ENCODE data around the gene TNFRSF14.

The TNFRSF14 gene

DNA sequence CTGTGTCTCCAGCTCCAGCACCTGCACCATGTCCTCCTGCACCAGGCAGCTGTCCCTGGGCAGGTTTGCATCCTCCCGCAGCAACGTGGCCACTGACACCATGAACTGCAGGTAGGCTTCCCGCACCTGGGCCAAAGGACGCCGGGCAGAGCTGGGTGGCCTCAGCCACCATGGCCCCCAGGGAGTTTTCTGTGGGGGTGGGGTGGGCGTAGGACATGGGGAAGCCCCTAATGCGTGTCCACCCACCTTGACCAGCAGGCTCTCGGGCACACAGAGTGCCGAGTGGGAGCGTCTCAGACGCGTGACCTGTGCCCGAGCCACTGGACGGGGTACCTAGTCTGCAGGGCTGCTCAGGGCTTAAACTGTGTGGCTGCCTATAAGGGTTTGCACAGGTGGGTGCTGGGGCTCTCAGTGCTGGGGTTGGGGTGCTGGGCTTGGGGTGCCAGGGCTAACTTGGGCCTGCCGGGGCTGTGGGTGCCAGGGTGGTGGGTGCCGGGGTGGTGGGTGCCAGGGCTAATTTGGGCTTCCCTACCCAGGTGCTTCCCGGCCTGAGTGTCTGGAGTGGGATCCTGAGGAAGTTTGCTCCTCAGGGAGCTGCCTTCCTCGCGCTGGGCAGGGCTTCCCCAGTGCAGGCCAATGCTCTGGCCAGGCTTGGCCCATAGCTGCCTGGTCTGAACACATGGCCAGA is 48.1 kb downstream of the TNFRSF14 start:
- DNase-seq, result no peak

DNA sequence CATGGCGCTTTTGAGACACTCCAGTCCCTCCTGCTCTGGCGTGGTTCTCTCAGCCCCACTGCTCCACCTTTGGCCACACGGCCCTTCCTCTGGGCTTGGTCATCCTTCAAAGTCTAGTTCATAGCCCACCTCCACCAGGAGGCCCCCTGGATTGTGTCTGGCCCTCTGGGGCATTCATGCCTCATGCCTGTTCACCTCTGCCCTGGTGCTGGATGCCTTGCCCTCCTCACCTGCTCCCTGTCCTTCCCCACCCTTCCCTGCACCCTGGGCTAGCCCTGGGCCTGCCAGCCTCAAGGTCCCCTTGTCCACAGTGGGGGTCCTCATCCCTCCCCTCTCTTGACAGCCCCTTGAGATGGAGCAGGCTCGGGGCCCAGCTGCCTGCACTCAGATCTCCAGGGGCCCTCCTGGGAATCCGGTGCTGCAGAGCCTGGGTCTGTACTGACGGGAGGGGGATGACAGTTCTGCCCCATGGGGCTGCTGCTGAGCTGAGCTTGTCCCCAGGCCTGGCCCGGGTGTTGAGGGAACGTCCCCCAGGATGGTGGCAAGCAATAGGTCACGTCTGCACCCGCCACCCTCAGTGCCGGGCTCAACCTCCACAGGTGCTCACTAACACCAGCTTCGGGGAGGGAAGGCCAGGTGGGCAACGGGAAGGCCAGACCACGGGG is 48.8 kb downstream of the TNFRSF14 start:
- DNase-seq, result no peak

DNA sequence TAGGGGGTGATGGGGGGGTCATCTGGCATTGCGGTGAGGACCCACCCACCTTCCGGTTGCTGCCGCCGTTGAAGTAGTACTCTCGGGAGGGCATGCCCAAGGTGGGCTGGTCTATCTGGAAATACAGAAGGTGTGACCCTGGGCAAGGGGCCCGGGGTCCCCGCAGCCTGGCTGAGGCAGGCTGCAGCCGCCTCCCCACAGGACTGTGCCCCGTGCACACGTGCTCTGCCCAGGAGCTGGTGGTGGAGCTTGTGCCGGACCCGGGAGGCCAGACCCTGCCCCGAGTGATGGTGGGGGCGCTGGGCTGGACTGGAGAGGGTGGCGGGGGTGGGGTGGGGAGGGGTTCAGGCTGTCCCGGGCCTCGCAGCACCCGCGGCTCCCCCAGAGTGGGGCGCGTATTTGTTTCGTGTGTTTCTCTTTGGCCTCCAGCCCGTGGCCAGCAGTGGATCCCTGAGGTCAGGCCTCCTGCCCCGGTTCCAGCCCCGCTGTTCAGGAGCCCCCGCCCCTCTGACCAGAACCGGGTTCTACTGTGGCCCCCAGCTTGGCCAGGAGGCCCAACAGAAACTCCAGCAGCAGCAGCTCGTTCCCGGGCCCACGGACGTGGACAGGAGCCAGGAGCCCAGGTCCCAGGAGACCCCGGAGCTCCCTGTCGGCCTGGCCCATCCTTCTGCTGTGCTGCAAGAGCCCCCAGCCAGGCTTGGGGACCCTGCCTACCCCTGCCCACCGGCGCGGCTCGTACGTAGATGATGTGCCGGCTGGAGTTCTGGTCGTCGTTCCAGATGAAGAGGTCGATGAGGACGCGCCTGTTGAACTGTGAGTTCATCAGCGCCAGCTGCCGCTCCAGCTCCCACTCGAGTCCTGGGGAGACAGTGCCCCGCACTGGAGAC is 49.6 kb downstream of the TNFRSF14 start:
- DNase-seq, result no peak

DNA sequence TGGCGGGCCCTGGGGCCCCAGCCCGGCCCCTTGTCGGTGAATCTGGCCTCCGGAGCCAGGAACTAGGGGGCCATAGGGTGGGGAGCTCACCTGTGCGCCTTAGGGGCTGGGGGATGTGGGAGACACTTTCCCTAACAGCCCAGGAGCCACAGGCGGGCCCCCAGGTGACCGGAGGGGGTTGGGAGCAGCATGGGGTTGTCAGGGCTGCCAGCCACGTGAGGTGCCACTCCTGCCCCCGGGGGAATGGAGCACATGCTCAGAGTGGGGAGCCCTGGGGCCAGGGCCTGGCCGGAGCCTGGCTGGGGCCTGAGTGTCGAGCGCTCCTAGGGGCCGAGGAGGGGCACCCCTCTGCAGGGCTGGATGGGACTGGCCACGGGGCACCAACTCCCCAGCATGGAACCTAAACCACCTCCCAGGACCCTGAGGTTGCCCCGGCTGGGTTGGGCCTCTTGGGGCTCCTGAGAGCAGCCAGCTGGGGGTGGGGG is 50.3 kb downstream of the TNFRSF14 start:
- no peak for DNase-seq

DNA sequence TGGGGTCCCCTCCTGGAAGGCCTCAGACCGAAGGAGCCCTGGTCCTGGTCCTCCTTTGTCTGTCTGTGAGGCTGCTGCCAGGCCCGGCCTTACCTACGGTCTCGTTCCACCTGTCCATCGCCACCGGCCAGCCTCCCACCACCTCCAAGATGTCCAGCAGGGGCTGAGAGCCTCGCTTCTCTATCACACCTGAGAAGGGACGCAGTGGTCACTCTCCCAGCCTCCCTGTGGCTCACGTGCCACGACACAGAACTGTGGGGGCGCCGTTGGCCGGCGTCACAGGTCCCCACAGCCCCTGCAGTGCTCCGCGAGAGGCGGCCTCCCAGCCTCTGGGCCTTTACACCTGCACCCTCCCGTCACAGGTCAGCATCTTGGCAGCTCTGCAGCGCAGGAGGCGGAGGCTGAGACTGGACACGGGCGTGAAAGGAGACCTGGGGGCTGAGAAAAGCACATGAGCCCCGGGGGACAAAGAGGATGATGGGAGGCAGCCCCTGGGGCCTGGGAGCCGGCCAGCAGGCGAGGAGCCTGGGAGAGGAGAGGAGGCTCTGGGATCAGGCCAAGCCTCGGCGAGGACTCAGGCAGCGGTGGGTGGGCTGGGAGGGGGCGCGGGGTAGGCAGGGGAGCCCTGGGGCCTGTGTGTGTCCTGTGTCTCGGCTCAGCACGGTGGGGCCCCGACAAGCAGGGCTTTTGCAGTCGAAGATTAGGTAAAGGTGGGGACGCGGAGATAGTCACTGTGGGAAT is 50.9 kb downstream of the TNFRSF14 start:
- DNase-seq, result no peak

DNA sequence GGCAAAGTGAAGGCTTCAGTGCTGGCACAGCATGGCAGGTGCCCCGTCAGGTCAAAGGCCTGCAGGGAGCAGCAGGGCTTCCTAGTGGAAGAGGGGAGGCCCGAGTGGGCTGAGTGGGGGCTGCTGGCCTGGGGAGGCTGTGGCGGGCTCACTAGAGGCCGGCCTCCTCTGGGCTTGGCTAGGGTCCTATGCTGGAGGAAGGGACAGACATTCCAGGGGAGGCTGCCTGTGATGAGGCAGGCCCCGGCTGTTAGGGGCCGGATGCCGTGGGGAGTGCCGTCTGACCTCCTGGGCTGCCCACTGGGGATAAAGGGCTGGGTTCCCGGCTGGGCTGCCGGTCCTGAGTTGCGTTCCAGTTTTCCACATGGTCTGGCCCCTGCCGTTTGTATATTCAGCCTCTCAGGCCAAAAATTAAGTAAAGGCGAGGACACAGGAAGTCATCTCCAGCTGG is 51.5 kb downstream of the TNFRSF14 start:
- no peak for DNase-seq

DNA sequence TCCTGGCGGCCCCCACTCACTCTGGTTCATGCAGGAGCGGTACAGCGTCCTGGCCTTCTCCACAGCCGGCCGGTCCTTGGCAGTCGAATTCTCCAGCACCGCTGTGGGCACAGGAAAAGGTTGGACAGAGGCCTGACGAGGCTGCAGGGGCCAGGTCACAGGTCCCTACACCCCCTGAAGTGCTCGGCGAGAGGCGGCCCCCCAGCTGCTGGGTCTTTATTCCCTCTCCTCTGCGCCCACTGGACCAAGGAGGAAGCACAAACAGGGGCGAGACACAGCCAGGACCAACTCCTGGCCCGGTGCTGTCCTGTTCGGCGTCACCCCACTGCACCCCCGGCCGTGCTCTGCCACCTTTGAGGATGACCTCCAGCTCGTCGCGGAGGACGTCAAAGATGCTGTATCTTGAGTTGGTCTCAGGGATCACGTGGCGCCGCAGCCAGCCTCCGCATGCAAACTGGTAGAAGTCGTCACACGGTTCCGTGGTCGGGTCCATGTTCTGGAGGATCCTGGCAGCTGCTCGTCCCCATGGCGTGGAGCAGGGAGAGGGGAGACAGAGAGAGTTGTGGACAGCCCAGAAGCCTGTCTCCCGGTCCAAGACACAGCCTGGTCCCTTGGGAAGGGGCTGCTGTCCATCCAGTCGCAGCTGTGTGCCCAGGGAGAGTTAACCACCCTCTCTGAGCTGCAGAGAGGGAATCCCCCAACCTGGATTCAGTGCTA is 53.3 kb downstream of the TNFRSF14 start:
- no peak for DNase-seq

DNA sequence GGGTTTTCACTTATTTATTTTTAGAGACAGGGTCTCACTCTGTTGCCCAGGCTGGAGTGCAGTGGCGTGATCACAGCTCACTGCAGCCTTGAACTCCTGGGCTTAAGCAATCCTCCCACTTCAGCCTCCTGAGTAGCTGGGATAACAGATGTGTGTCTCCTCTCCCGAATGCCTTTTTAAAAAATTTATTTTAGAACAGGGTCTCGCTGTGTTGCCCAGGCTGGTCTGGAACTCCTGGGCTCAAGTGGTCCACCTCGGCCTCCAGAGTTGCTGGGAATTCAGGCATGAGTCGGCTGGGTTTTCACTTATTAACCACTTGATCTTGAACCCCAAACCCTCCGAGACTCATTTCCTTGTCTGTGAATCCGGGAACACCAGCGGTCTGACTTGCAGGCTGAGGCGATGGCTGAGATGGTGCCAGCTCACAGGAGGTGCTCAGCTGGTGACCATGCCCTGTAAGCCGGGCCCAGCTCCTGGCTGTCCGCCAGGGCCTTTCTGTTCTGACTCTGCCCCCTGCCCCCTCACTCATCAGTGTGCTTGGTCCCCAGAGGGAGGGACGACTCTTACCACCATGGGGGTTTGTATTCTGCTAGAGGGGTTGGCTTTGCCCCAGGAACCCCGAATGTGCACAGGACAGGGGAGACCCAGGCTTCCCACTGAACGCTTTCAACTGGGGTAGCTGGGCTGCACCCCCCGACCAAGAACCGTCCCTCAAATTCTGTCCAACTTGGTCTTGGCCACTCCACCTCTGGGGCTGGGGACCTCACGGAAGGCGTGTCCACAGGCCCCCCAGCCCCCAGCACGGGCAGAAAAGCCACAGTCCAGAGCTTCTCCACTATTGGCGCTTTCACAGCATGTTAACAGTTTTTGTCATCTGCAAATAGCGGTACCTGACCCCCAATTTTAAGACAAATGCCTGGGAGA is 54.1 kb downstream of the TNFRSF14 start:
- no peak for DNase-seq

DNA sequence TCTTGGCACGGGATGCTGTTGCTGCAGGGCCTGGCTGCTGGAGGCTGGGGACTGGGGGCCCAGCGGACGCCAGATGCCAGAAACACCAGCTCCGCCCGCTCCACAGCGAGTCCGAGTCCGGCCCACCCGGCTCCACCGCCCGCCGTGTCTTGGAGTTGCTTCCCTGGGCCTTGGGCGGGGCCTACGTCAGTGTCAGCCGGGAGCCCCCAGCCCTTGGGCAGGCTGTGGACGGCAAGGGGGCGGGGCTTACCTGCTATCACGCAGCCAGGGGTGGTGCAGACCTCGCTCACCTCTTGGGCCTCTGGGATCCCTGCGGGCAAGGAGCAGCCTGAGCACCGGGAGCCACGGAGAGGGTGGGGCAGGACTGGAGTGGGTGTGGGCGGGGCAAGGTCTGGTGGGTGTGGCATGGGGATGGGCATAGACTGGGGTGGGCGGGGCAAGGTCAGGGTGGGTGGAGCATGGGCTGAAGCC is 54.9 kb downstream of the TNFRSF14 start:
- no peak for DNase-seq

DNA sequence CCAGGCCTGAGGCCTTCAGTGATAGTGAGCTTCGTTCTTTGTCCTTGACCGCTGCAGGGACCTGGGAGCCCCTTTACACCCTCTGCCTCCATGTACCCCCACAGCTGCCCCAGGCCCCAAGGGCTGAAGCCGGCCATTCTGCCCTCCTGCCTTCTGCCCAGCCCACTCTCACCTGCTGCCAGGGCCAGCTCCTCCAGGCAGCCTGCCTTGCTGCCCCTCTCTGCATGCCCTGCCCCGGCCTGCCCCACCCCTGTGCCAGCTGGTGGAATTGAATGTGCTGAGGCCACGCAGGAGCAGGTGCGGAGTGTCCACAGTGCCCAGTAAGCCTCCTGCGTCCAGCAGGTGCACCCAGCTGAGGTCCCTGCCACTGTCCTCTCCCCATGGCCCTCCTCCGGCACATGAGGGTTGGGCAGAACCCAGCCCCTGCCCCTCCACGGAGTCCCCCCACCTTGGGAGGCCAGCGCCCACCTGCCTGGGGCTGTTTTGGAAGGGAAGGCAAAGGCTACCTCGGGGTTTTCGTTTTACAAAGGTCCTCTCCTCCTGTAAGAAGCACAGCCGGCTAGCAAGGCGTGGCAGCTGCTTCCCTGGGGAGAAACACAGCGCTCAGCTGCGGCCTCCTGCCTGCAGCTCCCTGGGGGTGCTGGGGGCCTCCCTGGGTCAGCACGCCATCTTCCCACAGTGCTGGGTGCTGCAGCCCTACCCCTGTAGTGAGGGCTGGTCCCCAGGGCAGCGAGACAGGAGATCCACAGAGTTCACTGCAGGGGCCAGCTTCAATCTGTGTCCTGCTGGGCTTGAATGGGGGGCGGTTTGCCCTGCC is 55.7 kb downstream of the TNFRSF14 start:
- no peak for DNase-seq

DNA sequence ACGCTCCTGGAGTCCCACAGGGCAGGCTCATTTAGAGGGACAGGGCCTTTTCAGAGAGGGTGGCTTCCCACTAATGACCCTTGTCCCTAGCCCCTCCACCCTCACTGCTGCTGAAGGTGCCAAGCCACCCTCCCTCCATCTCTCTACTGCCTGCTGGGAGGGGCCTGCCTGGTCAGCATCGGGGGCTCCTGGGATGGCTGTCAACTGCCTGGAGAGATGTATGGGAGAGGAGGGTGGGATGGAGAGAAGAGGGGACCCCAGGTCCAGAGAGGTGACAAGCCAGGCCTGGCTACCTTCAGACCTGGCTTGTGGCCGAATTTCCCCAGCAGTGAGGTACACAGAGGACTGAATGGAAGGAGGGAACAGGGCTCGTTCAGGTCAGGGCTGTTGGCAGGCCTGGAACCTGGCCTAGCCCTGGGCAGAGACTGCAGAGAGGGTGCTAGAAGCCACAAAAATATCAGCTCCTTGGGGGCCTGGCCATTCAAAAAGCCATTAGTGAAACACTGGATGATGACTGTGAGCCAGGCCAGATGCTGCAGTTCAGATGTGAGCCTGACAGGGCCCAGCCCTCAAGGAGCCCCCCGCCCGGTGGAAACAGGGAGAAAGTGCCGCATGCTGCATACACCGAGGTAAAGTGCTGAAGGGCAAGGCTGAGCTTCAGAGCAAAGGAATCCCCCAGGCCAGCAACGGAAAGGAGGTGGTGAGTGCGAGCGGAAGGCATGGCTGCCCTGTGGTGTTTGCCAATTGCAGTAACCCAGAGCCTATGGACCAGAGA is 56.6 kb downstream of the TNFRSF14 start:
- DNase-seq, result no peak
